Natural killer cell (primary cell): ENCODE data around the gene ZNF471. TPM values are rescaled to one million over a fixed set of nuclear protein-coding genes. Genes with fewer than 3 reads are reported as not detected.
A peak's percentile ranks its signal among the peaks of the same experiment; 100 is the strongest.

Source experiments
- ATAC-seq, 3 donors: fragments of 150-1000 bp in 2 of 3; fragments of 200-7000 bp in 1 of 3; cut with Tn5 transposase; 1 replicate in 1 of 3; 2 replicates in 2 of 3; pipeline ENCODE4 v1.10.0; 2021; ENCODE audit warnings: mild to moderate bottlenecking in 2 of 3, moderate library complexity in 2 of 3
- DNase-seq, 2 donors: peaks; one replicate each; pipeline versions ENCODE4 v3.0.0 to v3.0.0-alpha.2; 2013 to 2021; ENCODE audit warnings: mixed read lengths in 1 of 2
- H3K27ac ChIP-seq: one replicate; pipeline ENCODE4 v1.5.1; 2013; ENCODE audit warnings: mild to moderate bottlenecking, low read length
- H3K27me3 ChIP-seq: one replicate; pipeline ENCODE4 v1.6.1; 2013; ENCODE audit warnings: low read length; ENCODE audit not compliant: control insufficient read depth, insufficient read depth
- H3K36me3 ChIP-seq: one replicate; pipeline ENCODE4 v1.6.1; 2013; ENCODE audit warnings: low read length; ENCODE audit not compliant: control insufficient read depth, insufficient read depth
- H3K4me1 ChIP-seq: one replicate; pipeline ENCODE4 v1.6.1; 2013; ENCODE audit warnings: low read length; ENCODE audit not compliant: control insufficient read depth, insufficient read depth
- H3K4me3 ChIP-seq: one replicate; pipeline ENCODE4 v1.5.1; 2013; ENCODE audit warnings: low read length
- H3K9me3 ChIP-seq: one replicate; pipeline ENCODE4 v1.6.1; 2013; ENCODE audit warnings: low read length; ENCODE audit not compliant: control insufficient read depth, insufficient read depth
- H3K27ac Mint-ChIP-seq, 2 donors: one replicate each; pipeline ENCODE4 v1.8.0; 2022; ENCODE audit warnings: mild to moderate bottlenecking in 2 of 2, mixed read lengths in 2 of 2, moderate library complexity in 1 of 2
- H3K27me3 Mint-ChIP-seq, 2 donors: one replicate each; pipeline ENCODE4 v1.8.0; 2022; ENCODE audit warnings: low read depth in 2 of 2, mixed read lengths in 2 of 2
- H3K36me3 Mint-ChIP-seq: one replicate; pipeline ENCODE4 v1.8.0; 2022; ENCODE audit warnings: mixed read lengths
- H3K4me1 Mint-ChIP-seq, 2 donors: one replicate each; pipeline ENCODE4 v1.8.0; 2022; ENCODE audit warnings: mixed read lengths in 2 of 2
- H3K4me3 Mint-ChIP-seq: one replicate; pipeline ENCODE4 v1.8.0; 2022; ENCODE audit warnings: mild to moderate bottlenecking, moderate library complexity, mixed read lengths
- H3K9me3 Mint-ChIP-seq, 2 donors: one replicate each; pipeline ENCODE4 v1.8.0; 2022; ENCODE audit warnings: mixed read lengths in 2 of 2
- CTCF ChIP-seq: fragments of 200-600 bp; IDR thresholded peaks from one replicate; pipeline ENCODE4 v1.8.0; 2022; ENCODE audit warnings: antibody characterized with exemption
- WGBS: methylation state at CpG from one replicate; pipeline ENCODE4 v1.1.7; 2013; ENCODE audit warnings: missing lambda C conversion rate; ENCODE audit not compliant: insufficient coverage; 5-methylcytosine and 5-hydroxymethylcytosine counted together
- intact Hi-C: fragments of 100-400 bp; cut with micrococcal nuclease; formaldehyde crosslinking; loops from one replicate; pipeline ENCODE4 v1.14.2; 2022
- total RNA-seq, 4 donors: library from RNA; stranded (reverse); fragments of 120-200 nt in 1 of 4; gene quantifications; one replicate each; pipeline versions ENCODE4 v1.2.3 to v1.2.4, GENCODE V29; 2013 to 2022

Gene ZNF471
- total RNA-seq, 3 donors from 2014 or later (not counting 1 experiment from before 2014, with no cell fraction given): 0.33 to 1.0 (median 0.48) TPM

- Mint-ChIP-seq H3K9me3 (peaks cover 7 to 12% of the 10 kb centered on the region in 2 donors), H3K27me3 (no peaks in the 10 kb centered on the region), H3K27ac (no peak overlapping the region), H3K4me1 (peaks cover 0 to 6% of the 10 kb centered on the region in 2 donors), H3K36me3 (peaks cover 14% of the 10 kb centered on the region), H3K4me3 (no peak overlapping the region)
- no peak overlapping the region for H3K27ac ChIP-seq
- peaks cover 39% of the 10 kb centered on the region for H3K9me3 ChIP-seq
- ATAC-seq: no peak
- 82% methylated on average over 1 of the region's 2 CpGs for WGBS
- H3K4me1 ChIP-seq: peaks cover 17% of the 10 kb centered on the region
- no peaks in the 10 kb centered on the region for H3K27me3 ChIP-seq
- DNase-seq: no peak
- intact Hi-C loops: no loop called here
- no peak for TF ChIP-seq CTCF
- H3K36me3 ChIP-seq: no peaks in the 10 kb centered on the region
- no peak overlapping the region for H3K4me3 ChIP-seq
These were observed 3.1 kb upstream of the ZNF471 start for GRCh38 chr19:56504581-56504980.

GRCh38 chr19:56508290-56508778 is 679 bp downstream of the ZNF471 start:
- Mint-ChIP-seq H3K36me3 (peaks cover 7% of the 10 kb centered on the region), H3K9me3 (peaks cover 0 to 7% of the 10 kb centered on the region in 2 donors), H3K27me3 (no peaks in the 10 kb centered on the region), H3K27ac (no peak overlapping the region), H3K4me3 (no peak overlapping the region), H3K4me1 (peaks cover 0 to 6% of the 10 kb centered on the region in 2 donors)
- ATAC-seq (peak in 2 of 3 donors; percentile 5 to 12), DNase-seq (peak in 1 of 2 donors; percentile 2)
- TF ChIP-seq CTCF: no peak
- 6% methylated on average over 17 of the region's 17 CpGs for WGBS
- intact Hi-C loops: no loop called here
- Histone ChIP-seq H3K4me3 (peak overlapping the region; percentile 58), H3K4me1 (peaks cover 17% of the 10 kb centered on the region), H3K9me3 (peaks cover 36% of the 10 kb centered on the region), H3K27ac (peak overlapping the region; percentile 93), H3K36me3 (no peaks in the 10 kb centered on the region), H3K27me3 (no peaks in the 10 kb centered on the region)

- ATAC-seq: no peak
- Mint-ChIP-seq H3K36me3 (peaks cover 48% of the 10 kb centered on the region), H3K4me3 (no peak overlapping the region), H3K27me3 (no peaks in the 10 kb centered on the region), H3K27ac (no peak overlapping the region), H3K9me3 (peaks cover 15 to 38% of the 10 kb centered on the region in 2 donors), H3K4me1 (no peaks in the 10 kb centered on the region)
- no peaks in the 10 kb centered on the region for H3K36me3 ChIP-seq
- intact Hi-C loops: no loop called here
- no peak overlapping the region for H3K4me3 ChIP-seq
- no peak for DNase-seq
- 92% methylated on average over 3 of the region's 4 CpGs for WGBS
- no peaks in the 10 kb centered on the region for H3K4me1 ChIP-seq
- no peak for TF ChIP-seq CTCF
- H3K27ac ChIP-seq: no peak overlapping the region
- H3K9me3 ChIP-seq: peaks cover 55% of the 10 kb centered on the region
- no peaks in the 10 kb centered on the region for H3K27me3 ChIP-seq
These were observed 17.7 kb downstream of the ZNF471 start for GRCh38 chr19:56525214-56525860.
